NCI-H2171 treated with DMSO at 0.1 percent for 48 hours (cell line): Measurements from ENCODE around the gene RDH14.

Source experiments
- DNase-seq: peaks from one replicate; lab custom pipeline; 2025; lab: John Stamatoyannopoulos, UW

The RDH14 gene

GRCh38 chr2:18520451-18521425 lies 39.7 kb downstream of the RDH14 start:
- DNase-seq = peak; percentile 74

- no peak for DNase-seq
These were observed 40.5 kb downstream of the RDH14 start for GRCh38 chr2:18519914-18520450.

- DNase-seq = no peak
These were observed 42.0 kb downstream of the RDH14 start for GRCh38 chr2:18518116-18519111.

- no peak for DNase-seq
These were observed 43.1 kb downstream of the RDH14 start for GRCh38 chr2:18517386-18517785.

GRCh38 chr2:18516112-18516511 lies 44.3 kb downstream of the RDH14 start:
- DNase-seq = no peak

- no peak for DNase-seq
These were observed 45.7 kb downstream of the RDH14 start for GRCh38 chr2:18514526-18515461.

- no peak for DNase-seq
These were observed 49.7 kb downstream of the RDH14 start for GRCh38 chr2:18510775-18511174.

- DNase-seq = no peak
These were observed 53.5 kb downstream of the RDH14 start for GRCh38 chr2:18506883-18507509.

GRCh38 chr2:18505703-18506341 lies 54.6 kb downstream of the RDH14 start:
- DNase-seq = no peak
